K562 (cell line): ENCODE data around the gene JADE3. TPM values are rescaled to one million over a fixed set of nuclear protein-coding genes. Genes with fewer than 3 reads are reported as not detected.

Source experiments
- ATAC-seq: fragments of 200-7000 bp; cut with Tn5 transposase; 3 replicates; pipeline ENCODE4 v1.9.1; 2020; ENCODE audit warnings: moderate library complexity
- BruUV-seq: library from RNA; stranded (reverse); fragments of 400-500 nt; replicated peaks from 2 replicates; lab custom pipeline; 2021; lab: Mats Ljungman, UMichigan
- CTCF ChIA-PET: fragments of 300-600 bp; formaldehyde crosslinking; extraction: SDS; loops from one replicate; lab custom pipeline; 2021; ENCODE audit warnings: low intra/inter-chr PET ratio; lab: Yijun Ruan, JAX
- POLR2A ChIA-PET: fragments of 300-600, 350-650 bp; sonication (Branson Sonifier 250); formaldehyde crosslinking; extraction: SDS; loops from one replicate; lab custom pipeline; 2021; ENCODE audit warnings: antibody characterized with exemption, inconsistent platforms; lab: Yijun Ruan, JAX
- DNase-seq, 4 experiments: peaks; one replicate each; pipeline versions ENCODE4 v3.0.0 to v3.0.0-alpha.2; 2011 to 2018; ENCODE audit warnings: low spot score in 3 of 4, mixed read lengths in 3 of 4; ENCODE audit errors: extremely low read depth in 1 of 4
- FAIRE-seq: peaks from 2 replicates; lab custom pipeline; 2011; peaks lifted over from hg19 to GRCh38; lab: Jason Lieb, UNC
- H2AFZ ChIP-seq: 2 replicates; pipeline ENCODE4 v1.6.0; 2011; ENCODE audit warnings: low read depth, low read length, control low read depth, inconsistent platforms
- H3K27ac ChIP-seq: fragments of 200-600 bp; 3 replicates; pipeline ENCODE4 v1.8.0; 2011; ENCODE audit warnings: low read depth, mild to moderate bottlenecking, control low read depth, inconsistent platforms, low read length, moderate library complexity, mixed read lengths; ENCODE audit errors: extremely low read depth
- H3K27me3 ChIP-seq, 2 experiments: fragments of 300-600 bp in 1 of 2; 2 replicates in 1 of 2; 3 replicates in 1 of 2; pipeline versions ENCODE4 v1.6.0 to v1.8.0; 2011; ENCODE audit warnings: inconsistent platforms in 2 of 2, low read length in 2 of 2, mild to moderate bottlenecking in 1 of 2, mixed read lengths in 1 of 2, moderate library complexity in 1 of 2; ENCODE audit not compliant: control insufficient read depth in 2 of 2, insufficient read depth in 2 of 2
- H3K36me3 ChIP-seq: fragments of 300-600 bp; 3 replicates; pipeline ENCODE4 v1.8.0; 2011; ENCODE audit warnings: mild to moderate bottlenecking, low read length, inconsistent platforms; ENCODE audit not compliant: control insufficient read depth, insufficient read depth
- H3K4me1 ChIP-seq, 2 experiments: fragments of 200-600 bp in 1 of 2; replicated peaks in 1 of 2; 2 replicates in 1 of 2; 3 replicates in 1 of 2; pipeline versions ENCODE4 v1.5.1 to v1.8.0; 2011; ENCODE audit warnings: inconsistent platforms in 2 of 2, low read length in 2 of 2, mild to moderate bottlenecking in 1 of 2, mixed read lengths in 1 of 2, moderate library complexity in 1 of 2; ENCODE audit not compliant: control insufficient read depth in 2 of 2, insufficient read depth in 2 of 2
- H3K4me2 ChIP-seq: 2 replicates; pipeline ENCODE4 v1.6.1; 2011; ENCODE audit warnings: low read length, control low read depth, inconsistent platforms, mixed read lengths; ENCODE audit not compliant: insufficient read depth
- H3K4me3 ChIP-seq: fragments of 200-600 bp; sonication (generic), shearing (Covaris generic); 2 replicates; pipeline ENCODE4 v1.5.1; 2016; ENCODE audit warnings: control low read depth, inconsistent platforms
- H3K79me2 ChIP-seq: fragments of 200-600 bp; 3 replicates; pipeline ENCODE4 v1.8.0; 2011; ENCODE audit warnings: low read length, inconsistent platforms; ENCODE audit not compliant: control insufficient read depth, insufficient read depth
- H3K9ac ChIP-seq, 2 experiments: 2 replicates each; pipeline versions ENCODE4 v1.6.0 to v1.6.1; 2011; ENCODE audit warnings: low read depth in 2 of 2, low read length in 2 of 2, control low read depth in 1 of 2, inconsistent platforms in 1 of 2, mild to moderate bottlenecking in 1 of 2, mixed read lengths in 1 of 2; ENCODE audit not compliant: insufficient read depth in 1 of 2
- H3K9me1 ChIP-seq: one replicate; pipeline ENCODE4 v1.6.0; 2011; ENCODE audit warnings: inconsistent platforms, mild to moderate bottlenecking, low read length, moderate library complexity; ENCODE audit not compliant: control insufficient read depth, insufficient read depth
- H3K9me3 ChIP-seq: replicated peaks from 2 replicates; pipeline ENCODE4 v1.5.1; 2011; ENCODE audit warnings: low read depth, low read length, inconsistent platforms; ENCODE audit not compliant: control insufficient read depth, insufficient read depth
- H4K20me1 ChIP-seq: replicated peaks from 2 replicates; pipeline ENCODE4 v1.6.1; 2011; ENCODE audit warnings: low read length, inconsistent platforms, mixed read lengths; ENCODE audit not compliant: control insufficient read depth, insufficient read depth
- CHD1 ChIP-seq: fragments of 200-600 bp; sonication (generic); IDR thresholded peaks from one replicate; pipeline ENCODE4 v1.6.1; 2012; ENCODE audit warnings: mild to moderate bottlenecking, moderate library complexity, low read length, inconsistent platforms
- HEY1 ChIP-seq: fragments of 250-450 bp; sonication (Bioruptor Pico); IDR thresholded peaks from 2 replicates; pipeline ENCODE4 v1.5.0; 2020; ENCODE audit warnings: mild to moderate bottlenecking, moderate library complexity, borderline replicate concordance
- HIVEP1 ChIP-seq: fragments of 250-450 bp; sonication (Bioruptor Pico); IDR thresholded peaks from 2 replicates; pipeline ENCODE4 v1.4.0; 2020; ENCODE audit warnings: mild to moderate bottlenecking
- KHSRP ChIP-seq: fragments of 450-650 bp; IDR thresholded peaks from 2 replicates; pipeline ENCODE4 v1.6.1; 2017
- NFYB ChIP-seq: IDR thresholded peaks from 2 replicates; pipeline ENCODE4 v1.6.1; 2011; ENCODE audit warnings: mild to moderate bottlenecking, moderate library complexity; ENCODE audit not compliant: insufficient read length; ENCODE audit errors: extremely low read depth
- POLR3A ChIP-seq: IDR thresholded peaks from 2 replicates; pipeline ENCODE4 v1.6.1; 2011; ENCODE audit warnings: borderline replicate concordance, mild to moderate bottlenecking, moderate library complexity; ENCODE audit not compliant: insufficient read length, insufficient read depth; ENCODE audit errors: extremely low read depth
- ZNF134 ChIP-seq: fragments of 250-450 bp; sonication (Bioruptor Pico); conservative IDR thresholded peaks from 2 replicates; pipeline ENCODE4 v1.4.0; 2020
- ZNF224 ChIP-seq: sonication (generic); formaldehyde crosslinking; IDR thresholded peaks from 2 replicates; pipeline ENCODE4 v1.8.0; 2022; ENCODE audit warnings: mild to moderate bottlenecking, missing genetic modification reagents
- WGBS: fragments of 100-300 bp; shearing (Covaris generic); methylation state at CpG from one replicate; pipeline ENCODE4 v1.1.6; 2016; ENCODE audit warnings: low coverage, mixed read lengths; ENCODE audit not compliant: insufficient coverage; ENCODE audit errors: missing lambda C conversion rate; 5-methylcytosine and 5-hydroxymethylcytosine counted together
- in situ Hi-C: fragments of 300-500 bp; cut with MboI; formaldehyde crosslinking; loops from 4 replicates; pipeline ENCODE4 v1.15.0; 2018; ENCODE audit warnings: inconsistent platforms, mixed read lengths
- intact Hi-C: fragments of 100-400 bp; cut with micrococcal nuclease; formaldehyde crosslinking; loops from 2 replicates; pipeline ENCODE4 v1.14.2; 2022
- polyA plus RNA-seq, 8 experiments: library from polyadenylated mRNA; depleted of rRNA in 4 of 8; stranded (reverse) in 5 of 8; unstranded in 3 of 8; fragments of >200 nt; fragmentation: Nextera tagmentation in 2 of 8; fragmentation: Illumina TruSeq in 1 of 8; extraction: Ambion mirVana in 2 of 8; extraction: Trizol in 1 of 8; gene quantifications; 2 replicates each; pipeline versions ENCODE4 v1.2.1 to v1.2.3, GENCODE V29; 2011 to 2014; ENCODE audit warnings: inconsistent platforms in 1 of 8, missing spikeins in 1 of 8
- total RNA-seq, 7 experiments: library from RNA; depleted of rRNA in 6 of 7; stranded (reverse); fragments of >200 nt in 6 of 7; fragmentation: Illumina TruSeq in 2 of 7; extraction: Trizol in 2 of 7; gene quantifications; 2 replicates each; pipeline versions ENCODE4 v1.2.1 to v1.2.3, GENCODE V29; 2011 to 2021; ENCODE audit warnings: low replicate concordance in 1 of 7
- TF ChIP-seq, protein P1 (sequence below): fragments of 200-800 bp; sonication (Bioruptor generic); IDR thresholded peaks from 2 replicates; pipeline ENCODE4 v1.6.1; 2016; ENCODE audit warnings: missing genetic modification characterization, missing compliant biosample characterization
- TF ChIP-seq, protein P2 (sequence below): fragments of 450-650 bp; formaldehyde crosslinking; IDR thresholded peaks from 2 replicates; pipeline ENCODE4 v1.4.0; 2022; ENCODE audit warnings: missing genetic modification characterization
- TF ChIP-seq, protein P3 (sequence below), 2 experiments: fragments of 450-650 bp; conservative IDR thresholded peaks; 2 replicates each; pipeline ENCODE4 v1.6.1; 2017; ENCODE audit warnings: mild to moderate bottlenecking in 2 of 2, moderate library complexity in 2 of 2

The JADE3 gene
- total and polyA plus RNA-seq, 9 of the 15 experiments (the other 6 are each of a cell fraction or from before 2014, with no cell fraction given): 2.6 to 10.0 (median 7.0) TPM

- no peaks in the 10 kb centered on the region for H3K79me2 ChIP-seq
- no peak overlapping the region for H3K27ac ChIP-seq
- no peak overlapping the region for H3K9ac ChIP-seq
- no peak for ATAC-seq
- WGBS: 23% methylated on average over 4 of the region's 4 CpGs
- no peaks in the 10 kb centered on the region for H3K36me3 ChIP-seq
- no peaks in the 10 kb centered on the region for H3K4me1 ChIP-seq
- in situ Hi-C loops: no loop called here
- no peaks in the 10 kb centered on the region for H3K27me3 ChIP-seq
- FAIRE-seq: no peak
- CTCF ChIA-PET: no interaction called here
- BruUV-seq: no TSS peak
- no peak overlapping the region for H2AFZ ChIP-seq
- H3K4me3 ChIP-seq: no peak overlapping the region
- no peaks in the 10 kb centered on the region for H3K9me3 ChIP-seq
- no peak for DNase-seq
- H3K9me1 ChIP-seq: no peaks in the 10 kb centered on the region
- H3K4me2 ChIP-seq: no peak overlapping the region
- TF ChIP-seq NFYB: no peak
- TF ChIP-seq, protein P1, sequence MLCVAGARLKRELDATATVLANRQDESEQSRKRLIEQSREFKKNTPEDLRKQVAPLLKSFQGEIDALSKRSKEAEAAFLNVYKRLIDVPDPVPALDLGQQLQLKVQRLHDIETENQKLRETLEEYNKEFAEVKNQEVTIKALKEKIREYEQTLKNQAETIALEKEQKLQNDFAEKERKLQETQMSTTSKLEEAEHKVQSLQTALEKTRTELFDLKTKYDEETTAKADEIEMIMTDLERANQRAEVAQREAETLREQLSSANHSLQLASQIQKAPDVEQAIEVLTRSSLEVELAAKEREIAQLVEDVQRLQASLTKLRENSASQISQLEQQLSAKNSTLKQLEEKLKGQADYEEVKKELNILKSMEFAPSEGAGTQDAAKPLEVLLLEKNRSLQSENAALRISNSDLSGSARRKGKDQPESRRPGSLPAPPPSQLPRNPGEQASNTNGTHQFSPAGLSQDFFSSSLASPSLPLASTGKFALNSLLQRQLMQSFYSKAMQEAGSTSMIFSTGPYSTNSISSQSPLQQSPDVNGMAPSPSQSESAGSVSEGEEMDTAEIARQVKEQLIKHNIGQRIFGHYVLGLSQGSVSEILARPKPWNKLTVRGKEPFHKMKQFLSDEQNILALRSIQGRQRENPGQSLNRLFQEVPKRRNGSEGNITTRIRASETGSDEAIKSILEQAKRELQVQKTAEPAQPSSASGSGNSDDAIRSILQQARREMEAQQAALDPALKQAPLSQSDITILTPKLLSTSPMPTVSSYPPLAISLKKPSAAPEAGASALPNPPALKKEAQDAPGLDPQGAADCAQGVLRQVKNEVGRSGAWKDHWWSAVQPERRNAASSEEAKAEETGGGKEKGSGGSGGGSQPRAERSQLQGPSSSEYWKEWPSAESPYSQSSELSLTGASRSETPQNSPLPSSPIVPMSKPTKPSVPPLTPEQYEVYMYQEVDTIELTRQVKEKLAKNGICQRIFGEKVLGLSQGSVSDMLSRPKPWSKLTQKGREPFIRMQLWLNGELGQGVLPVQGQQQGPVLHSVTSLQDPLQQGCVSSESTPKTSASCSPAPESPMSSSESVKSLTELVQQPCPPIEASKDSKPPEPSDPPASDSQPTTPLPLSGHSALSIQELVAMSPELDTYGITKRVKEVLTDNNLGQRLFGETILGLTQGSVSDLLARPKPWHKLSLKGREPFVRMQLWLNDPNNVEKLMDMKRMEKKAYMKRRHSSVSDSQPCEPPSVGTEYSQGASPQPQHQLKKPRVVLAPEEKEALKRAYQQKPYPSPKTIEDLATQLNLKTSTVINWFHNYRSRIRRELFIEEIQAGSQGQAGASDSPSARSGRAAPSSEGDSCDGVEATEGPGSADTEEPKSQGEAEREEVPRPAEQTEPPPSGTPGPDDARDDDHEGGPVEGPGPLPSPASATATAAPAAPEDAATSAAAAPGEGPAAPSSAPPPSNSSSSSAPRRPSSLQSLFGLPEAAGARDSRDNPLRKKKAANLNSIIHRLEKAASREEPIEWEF: no peak
- TF ChIP-seq, protein P2, sequence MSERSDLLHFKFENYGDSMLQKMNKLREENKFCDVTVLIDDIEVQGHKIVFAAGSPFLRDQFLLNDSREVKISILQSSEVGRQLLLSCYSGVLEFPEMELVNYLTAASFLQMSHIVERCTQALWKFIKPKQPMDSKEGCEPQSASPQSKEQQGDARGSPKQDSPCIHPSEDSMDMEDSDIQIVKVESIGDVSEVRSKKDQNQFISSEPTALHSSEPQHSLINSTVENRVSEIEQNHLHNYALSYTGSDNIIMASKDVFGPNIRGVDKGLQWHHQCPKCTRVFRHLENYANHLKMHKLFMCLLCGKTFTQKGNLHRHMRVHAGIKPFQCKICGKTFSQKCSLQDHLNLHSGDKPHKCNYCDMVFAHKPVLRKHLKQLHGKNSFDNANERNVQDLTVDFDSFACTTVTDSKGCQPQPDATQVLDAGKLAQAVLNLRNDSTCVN: no peak
- TF ChIP-seq, protein P3, sequence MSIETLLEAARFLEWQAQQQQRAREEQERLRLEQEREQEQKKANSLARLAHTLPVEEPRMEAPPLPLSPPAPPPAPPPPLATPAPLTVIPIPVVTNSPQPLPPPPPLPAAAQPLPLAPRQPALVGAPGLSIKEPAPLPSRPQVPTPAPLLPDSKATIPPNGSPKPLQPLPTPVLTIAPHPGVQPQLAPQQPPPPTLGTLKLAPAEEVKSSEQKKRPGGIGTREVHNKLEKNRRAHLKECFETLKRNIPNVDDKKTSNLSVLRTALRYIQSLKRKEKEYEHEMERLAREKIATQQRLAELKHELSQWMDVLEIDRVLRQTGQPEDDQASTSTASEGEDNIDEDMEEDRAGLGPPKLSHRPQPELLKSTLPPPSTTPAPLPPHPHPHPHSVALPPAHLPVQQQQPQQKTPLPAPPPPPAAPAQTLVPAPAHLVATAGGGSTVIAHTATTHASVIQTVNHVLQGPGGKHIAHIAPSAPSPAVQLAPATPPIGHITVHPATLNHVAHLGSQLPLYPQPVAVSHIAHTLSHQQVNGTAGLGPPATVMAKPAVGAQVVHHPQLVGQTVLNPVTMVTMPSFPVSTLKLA (conservative IDR thresholded peaks at IDR 0.05): no peak
- no peak for TF ChIP-seq HIVEP1 (CRISPR knock-in tag)
- no peak for TF ChIP-seq ZNF134 (CRISPR knock-in tag)
- no peak for TF ChIP-seq CHD1
- no peak for TF ChIP-seq ZNF224 (CRISPR knock-in tag)
- no peak for TF ChIP-seq HEY1 (CRISPR knock-in tag)
- TF ChIP-seq POLR3A: no peak
- TF ChIP-seq KHSRP: no peak
- TF ChIP-seq, all 486 proteins: peak for 0
- peaks cover 2% of the 10 kb centered on the region; the same call in 1 of the 2 replicates for H4K20me1 ChIP-seq
- intact Hi-C loops: no loop called here
- POLR2A ChIA-PET: interaction anchor here (0.6 kb wide), 1 partner anchor 14 kb away, joined by 4 read pairs; no protein-coding TSS in a partner anchor
Observed at GRCh38 chrX:46967547-46967946, 55.3 kb downstream of the JADE3 start.
